ENCODE data around the gene RFFL. TPM values are rescaled to one million over a fixed set of nuclear protein-coding genes. Genes with fewer than 3 reads are reported as not detected.

The RFFL gene
- total RNA-seq, 4 donors from 2014 or later, result 16.7 to 43.8 (median 30.8) TPM

- TF ChIP-seq POLR2A (IDR thresholded peaks at IDR 0.05), result no peak
- peaks cover 0 to 33% of the 10 kb centered on the region in 2 donors for H3K36me3 ChIP-seq
- no peak overlapping the region for H3K27ac ChIP-seq
- 100% methylated on average over 1 of the region's 1 CpG for WGBS, 2 donors (ENCODE audit: low coverage in 1 of 2)
- ATAC-seq, result no peak
- H3K27me3 ChIP-seq, result no peaks in the 10 kb centered on the region
- no peak overlapping the region for H3K4me3 ChIP-seq
- no peaks in the 10 kb centered on the region for H3K9me3 ChIP-seq
- H3K4me1 ChIP-seq, result peaks cover 0 to 27% (median 11%) of the 10 kb centered on the region in 3 donors
Observed at GRCh38 chr17:35025541-35025940, 38.0 kb downstream of the RFFL start.

GRCh38 chr17:35023538-35023937 is 40.0 kb downstream of the RFFL start:
- WGBS, 2 donors (ENCODE audit: low coverage in 1 of 2), result 100% methylated on average over 1 to 2 of the region's 3 CpGs
- Histone ChIP-seq H3K9me3 (no peaks in the 10 kb centered on the region), H3K4me1 (peaks cover 0 to 27% (median 11%) of the 10 kb centered on the region in 3 donors), H3K27ac (peak overlapping the region; percentile 53 to 85 (median 76)), H3K27me3 (no peaks in the 10 kb centered on the region), H3K36me3 (peaks cover 0 to 47% of the 10 kb centered on the region in 2 donors), H3K4me3 (no peak overlapping the region)
- ATAC-seq, result no peak
- no peak for TF ChIP-seq POLR2AphosphoS5 (IDR thresholded peaks at IDR 0.05)
- TF ChIP-seq POLR2A (IDR thresholded peaks at IDR 0.05), result no peak
- no peak for TF ChIP-seq EP300 (IDR thresholded peaks at IDR 0.05)
- no peak for TF ChIP-seq CTCF (IDR thresholded peaks at IDR 0.05)

- H3K9me3 ChIP-seq, result no peaks in the 10 kb centered on the region
- TF ChIP-seq POLR2A (IDR thresholded peaks at IDR 0.05), result no peak
- peak in 3 of 4 experiments; percentile 19 to 57 (median 27) for TF ChIP-seq CTCF (IDR thresholded peaks at IDR 0.05)
- TF ChIP-seq POLR2AphosphoS5 (IDR thresholded peaks at IDR 0.05), result peak; percentile 95
- peaks cover 0 to 27% (median 11%) of the 10 kb centered on the region in 3 donors for H3K4me1 ChIP-seq
- peak overlapping the region; percentile 53 to 85 (median 76) for H3K27ac ChIP-seq
- 35 to 42% methylated on average over 2 of the region's 8 CpGs for WGBS, 2 donors (ENCODE audit: low coverage in 1 of 2)
- no peak overlapping the region for H3K4me3 ChIP-seq
- H3K27me3 ChIP-seq, result no peaks in the 10 kb centered on the region
- ATAC-seq, result peak; percentile 94
- H3K36me3 ChIP-seq, result peaks cover 0 to 54% of the 10 kb centered on the region in 2 donors
Observed at GRCh38 chr17:35022536-35023063, 40.9 kb downstream of the RFFL start.

DNA sequence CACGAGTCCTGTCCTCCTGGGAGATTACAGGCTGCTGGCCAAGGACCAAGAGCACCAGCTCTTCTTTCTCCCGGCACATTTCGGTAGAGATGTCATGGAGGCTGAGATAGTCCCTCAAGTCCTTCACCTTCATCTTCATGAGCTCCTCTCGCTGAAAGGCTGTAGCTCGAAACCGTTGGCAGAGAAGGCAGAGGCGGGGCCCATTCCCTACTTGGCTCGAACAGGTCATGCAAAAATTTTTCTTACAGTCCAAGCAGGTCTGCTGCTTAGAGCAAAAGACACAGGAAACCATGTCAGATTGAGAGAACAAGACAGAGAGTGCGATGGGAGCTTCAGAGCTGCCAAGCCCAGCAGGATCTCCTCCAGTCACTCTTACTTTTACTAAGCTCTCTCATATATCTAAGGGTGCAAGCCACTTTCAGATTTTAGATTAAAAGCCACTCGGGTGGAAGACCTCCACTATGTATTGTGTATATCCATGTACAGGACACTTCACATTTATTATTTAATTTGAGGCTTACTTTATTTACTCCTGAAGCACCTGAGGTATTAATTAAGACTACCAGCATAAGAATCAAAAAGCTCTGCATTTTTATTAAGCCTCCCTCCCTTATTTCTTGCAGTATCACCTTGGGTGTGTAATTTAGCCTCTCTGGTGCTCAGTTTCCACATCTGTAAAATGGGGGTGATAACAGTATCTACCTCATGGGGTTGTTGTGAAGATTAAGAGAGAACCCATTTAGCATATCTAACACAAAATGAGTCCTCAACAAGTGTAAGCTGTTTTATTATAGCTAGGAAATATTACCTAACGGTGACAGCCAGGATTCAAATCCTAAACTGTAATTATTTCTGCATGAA is 41.8 kb downstream of the RFFL start:
- Histone ChIP-seq H3K27me3 (no peaks in the 10 kb centered on the region), H3K9me3 (no peaks in the 10 kb centered on the region), H3K4me1 (peaks cover 0 to 27% (median 11%) of the 10 kb centered on the region in 3 donors), H3K36me3 (peaks cover 0 to 63% of the 10 kb centered on the region in 2 donors), H3K4me3 (no peak overlapping the region), H3K27ac (peak overlapping the region; percentile 53 to 85 (median 76))
- no peak for ATAC-seq
- TF ChIP-seq POLR2A (IDR thresholded peaks at IDR 0.05), result no peak
- TF ChIP-seq EP300 (IDR thresholded peaks at IDR 0.05), result no peak
- no peak for TF ChIP-seq CTCF (IDR thresholded peaks at IDR 0.05)
- no peak for TF ChIP-seq POLR2AphosphoS5 (IDR thresholded peaks at IDR 0.05)
- WGBS, 2 donors (ENCODE audit: low coverage in 1 of 2), result 83 to 89% methylated on average over 5 to 11 of the region's 11 CpGs

GRCh38 chr17:35019386-35020179 is 43.9 kb downstream of the RFFL start:
- Histone ChIP-seq H3K27me3 (no peaks in the 10 kb centered on the region), H3K4me3 (no peak overlapping the region), H3K9me3 (no peaks in the 10 kb centered on the region), H3K36me3 (peaks cover 2 to 64% of the 10 kb centered on the region in 2 donors), H3K27ac (no peak overlapping the region), H3K4me1 (peaks cover 0 to 27% (median 11%) of the 10 kb centered on the region in 3 donors)
- 94% methylated on average over 5 of the region's 6 CpGs; no CpG with 5 or more reads in 1 of the 2 donors for WGBS, 2 donors (ENCODE audit: low coverage in 1 of 2)
- no peak for TF ChIP-seq EP300 (IDR thresholded peaks at IDR 0.05)
- no peak for TF ChIP-seq POLR2AphosphoS5 (IDR thresholded peaks at IDR 0.05)
- no peak for TF ChIP-seq CTCF (IDR thresholded peaks at IDR 0.05)
- TF ChIP-seq POLR2A (IDR thresholded peaks at IDR 0.05), result no peak
- no peak for ATAC-seq
